K562 (cell line): ENCODE results near the gene ALOX5. TPM values are rescaled to one million over a fixed set of nuclear protein-coding genes. Genes with fewer than 3 reads are reported as not detected.
A peak's percentile ranks its signal among the peaks of the same experiment; 100 is the strongest.

Experiments
- CTBP1 ChIP-seq: fragments of 450-650 bp; IDR thresholded peaks from 2 replicates; pipeline ENCODE4 v1.6.1; 2016; ENCODE audit warnings: borderline replicate concordance
- E2F8 ChIP-seq: fragments of 450-650 bp; IDR thresholded peaks from 2 replicates; pipeline ENCODE4 v1.7.1; 2018; ENCODE audit warnings: mild to moderate bottlenecking, low read depth; ENCODE audit not compliant: partially characterized antibody
- ESRRA ChIP-seq: fragments of 450-650 bp; IDR thresholded peaks from 2 replicates; pipeline ENCODE4 v1.6.1; 2014; ENCODE audit warnings: low read depth, mild to moderate bottlenecking, moderate library complexity, borderline replicate concordance
- GABPB1 ChIP-seq: sonication (generic); formaldehyde crosslinking; IDR thresholded peaks from 2 replicates; pipeline ENCODE4 v1.8.0; 2022; ENCODE audit warnings: mild to moderate bottlenecking, missing genetic modification reagents
- HDAC6 ChIP-seq: IDR thresholded peaks from 2 replicates; pipeline ENCODE4 v1.6.1; 2012; ENCODE audit warnings: low read depth, mild to moderate bottlenecking, control low read depth, inconsistent platforms, low read length, moderate library complexity
- IRF1 ChIP-seq: sonication (generic); formaldehyde crosslinking; IDR thresholded peaks from 2 replicates; pipeline ENCODE4 v1.8.0; 2022; ENCODE audit warnings: missing genetic modification reagents, mild to moderate bottlenecking, borderline replicate concordance
- JUND ChIP-seq, 2 experiments: IDR thresholded peaks; 2 replicates in 1 of 2; 3 replicates in 1 of 2; pipeline ENCODE4 v1.6.1; 2011; ENCODE audit warnings: borderline replicate concordance in 2 of 2, low read depth in 2 of 2, low read length in 2 of 2, improper control_type of control experiment in 1 of 2, missing biosample characterization in 1 of 2, missing genetic modification characterization in 1 of 2, missing genetic modification reagents in 1 of 2
- KAT8 ChIP-seq: fragments of 450-650 bp; IDR thresholded peaks from 2 replicates; pipeline ENCODE4 v1.6.1; 2016; ENCODE audit warnings: low read depth, mild to moderate bottlenecking
- KLF10 ChIP-seq: fragments of 250-450 bp; sonication (Bioruptor Pico); IDR thresholded peaks from 2 replicates; pipeline ENCODE4 v1.6.1; 2021; ENCODE audit warnings: matching md5 sums
- MCM7 ChIP-seq, 2 experiments: fragments of 450-650 bp; IDR thresholded peaks; 2 replicates each; pipeline ENCODE4 v1.6.1; 2016 to 2018
- MTA2 ChIP-seq: fragments of 450-650 bp; IDR thresholded peaks from 2 replicates; pipeline ENCODE4 v1.6.1; 2016; ENCODE audit warnings: low read depth
- PHB2 ChIP-seq: fragments of 450-650 bp; IDR thresholded peaks from 2 replicates; pipeline ENCODE4 v1.6.1; 2017; ENCODE audit warnings: low read depth
- PHF8 ChIP-seq: fragments of 200-600 bp; sonication (generic); IDR thresholded peaks from 2 replicates; pipeline ENCODE4 v1.6.1; 2012; ENCODE audit warnings: mixed run types, mild to moderate bottlenecking, inconsistent platforms, low read length, moderate library complexity, borderline replicate concordance
- PYGO2 ChIP-seq: fragments of 450-650 bp; IDR thresholded peaks from 2 replicates; pipeline ENCODE4 v1.6.1; 2016; ENCODE audit warnings: mild to moderate bottlenecking, missing genetic modification characterization, moderate library complexity, missing compliant biosample characterization
- RAD21 ChIP-seq, 2 experiments: fragments of 250-450 bp in 1 of 2; fragments of 450-650 bp in 1 of 2; sonication (Bioruptor Pico) in 1 of 2; formaldehyde crosslinking in 1 of 2; IDR thresholded peaks in 1 of 2; conservative IDR thresholded peaks in 1 of 2; 2 replicates each; pipeline versions ENCODE4 v1.4.0 to v1.8.0; 2020 to 2022; ENCODE audit warnings: mild to moderate bottlenecking in 2 of 2, moderate library complexity in 1 of 2
- RNF2 ChIP-seq: sonication (generic); IDR thresholded peaks from 2 replicates; pipeline ENCODE4 v1.6.1; 2016
- RUNX1 ChIP-seq: sonication (generic); IDR thresholded peaks from 2 replicates; pipeline ENCODE4 v1.6.1; 2016; ENCODE audit warnings: antibody characterized with exemption, low read depth
- SETDB1 ChIP-seq: IDR thresholded peaks from one replicate; pipeline ENCODE4 v1.6.1; 2012; ENCODE audit warnings: low read length, control low read depth, inconsistent platforms
- SRSF7 ChIP-seq: fragments of 200-400 bp; formaldehyde crosslinking; optimal IDR thresholded peaks from 2 replicates; pipeline ENCODE3; 2017; ENCODE audit warnings: mild to moderate bottlenecking, low read depth, low read length
- STAT5A ChIP-seq: IDR thresholded peaks from 2 replicates; pipeline ENCODE4 v1.6.1; 2012; ENCODE audit warnings: low read length, inconsistent platforms, borderline replicate concordance
- USF2 ChIP-seq: sonication (generic); formaldehyde crosslinking; IDR thresholded peaks from 2 replicates; pipeline ENCODE4 v1.5.0; 2020; ENCODE audit warnings: missing genetic modification reagents
- XRCC5 ChIP-seq: fragments of 200-400 bp; formaldehyde crosslinking; IDR thresholded peaks from 2 replicates; pipeline ENCODE4 v1.6.1; 2017; ENCODE audit warnings: low read depth, mild to moderate bottlenecking, low read length
- ZEB2 ChIP-seq: fragments of 450-650 bp; IDR thresholded peaks from 2 replicates; pipeline ENCODE4 v1.6.1; 2016
- ZNF253 ChIP-seq: fragments of 250-450 bp; sonication (Bioruptor Pico); conservative IDR thresholded peaks from 2 replicates; pipeline ENCODE4 v1.6.1; 2021; ENCODE audit warnings: mild to moderate bottlenecking
- ZNF830 ChIP-seq: fragments of 250-450 bp; sonication (Bioruptor Pico); IDR thresholded peaks from 2 replicates; pipeline ENCODE4 v1.5.0; 2021; ENCODE audit warnings: mild to moderate bottlenecking
- polyA plus RNA-seq, 8 experiments: library from polyadenylated mRNA; depleted of rRNA in 4 of 8; stranded (reverse) in 5 of 8; unstranded in 3 of 8; fragments of >200 nt; fragmentation: Nextera tagmentation in 2 of 8; fragmentation: Illumina TruSeq in 1 of 8; extraction: Ambion mirVana in 2 of 8; extraction: Trizol in 1 of 8; gene quantifications; 2 replicates each; pipeline versions ENCODE4 v1.2.1 to v1.2.3, GENCODE V29; 2011 to 2014; ENCODE audit warnings: inconsistent platforms in 1 of 8, missing spikeins in 1 of 8
- total RNA-seq, 7 experiments: library from RNA; depleted of rRNA in 6 of 7; stranded (reverse); fragments of >200 nt in 6 of 7; fragmentation: Illumina TruSeq in 2 of 7; extraction: Trizol in 2 of 7; gene quantifications; 2 replicates each; pipeline versions ENCODE4 v1.2.1 to v1.2.3, GENCODE V29; 2011 to 2021; ENCODE audit warnings: low replicate concordance in 1 of 7

Gene ALOX5
- total and polyA plus RNA-seq, 9 of the 15 experiments (the other 6 are each of a cell fraction or from before 2014, with no cell fraction given) = 0.10 to 2.4 (median 1.4) TPM

- TF ChIP-seq XRCC5 = 0 out of 2 replicates have a peak, but pooled peaks have one; percentile 45
- TF ChIP-seq PHB2 = peak; percentile 98
- no peak for TF ChIP-seq HDAC6
- TF ChIP-seq PHF8 = peak; percentile 21; the same call in 1 of the 2 replicates
- TF ChIP-seq RAD21 (CRISPR knock-in tag; conservative IDR thresholded peaks at IDR 0.05 in 1 of 2, IDR thresholded peaks at IDR 0.05 in 1 of 2) = peak; percentile 46 to 49
- TF ChIP-seq RUNX1 = peak; percentile 99
- TF ChIP-seq ZNF830 (CRISPR knock-in tag) = no peak
- TF ChIP-seq ZEB2 = peak; percentile 90
- TF ChIP-seq KLF10 (CRISPR knock-in tag) = no peak
- TF ChIP-seq STAT5A = peak; percentile 98
- TF ChIP-seq RNF2 = peak; percentile 100
- TF ChIP-seq USF2 (CRISPR knock-in tag) = peak; percentile 95
- no peak for TF ChIP-seq ZNF253 (CRISPR knock-in tag)
- peak; percentile 96 for TF ChIP-seq PYGO2 (tag)
- TF ChIP-seq IRF1 (CRISPR knock-in tag) = no peak
- no peak for TF ChIP-seq MCM7 (IDR thresholded peaks at IDR 0.05)
- peak; percentile 70 for TF ChIP-seq E2F8
- peak; percentile 43; the same call in 1 of the 2 replicates for TF ChIP-seq GABPB1 (CRISPR knock-in tag)
- TF ChIP-seq CTBP1 = peak; percentile 87
- TF ChIP-seq SETDB1 = peak; percentile 57
- peak; percentile 100 for TF ChIP-seq MTA2
- peak; percentile 94; the same call in 1 of the 2 replicates for TF ChIP-seq ESRRA
- no peak for TF ChIP-seq SRSF7
- no peak for TF ChIP-seq KAT8
- peak; percentile 94 for TF ChIP-seq JUND (IDR thresholded peaks at IDR 0.05; ENCODE audit: borderline replicate concordance, low read depth, low read length)
- TF ChIP-seq JUND (tag; IDR thresholded peaks at IDR 0.05; ENCODE audit: borderline replicate concordance, low read depth, low read length) = peak; percentile 86; the same call in 2 of the 3 replicates
Measured at GRCh38 chr10:45470098-45471012, 96.3 kb downstream of the ALOX5 start (continued).
